C1 segment of cervical spinal cord (tissue), 14 donors: ENCODE data around the gene TMEM184A.

ENCODE experiments used
- DNase-seq, 14 donors: peaks; one replicate each; lab custom pipeline; 2025; lab: John Stamatoyannopoulos, UW

TMEM184A gene

DNA sequence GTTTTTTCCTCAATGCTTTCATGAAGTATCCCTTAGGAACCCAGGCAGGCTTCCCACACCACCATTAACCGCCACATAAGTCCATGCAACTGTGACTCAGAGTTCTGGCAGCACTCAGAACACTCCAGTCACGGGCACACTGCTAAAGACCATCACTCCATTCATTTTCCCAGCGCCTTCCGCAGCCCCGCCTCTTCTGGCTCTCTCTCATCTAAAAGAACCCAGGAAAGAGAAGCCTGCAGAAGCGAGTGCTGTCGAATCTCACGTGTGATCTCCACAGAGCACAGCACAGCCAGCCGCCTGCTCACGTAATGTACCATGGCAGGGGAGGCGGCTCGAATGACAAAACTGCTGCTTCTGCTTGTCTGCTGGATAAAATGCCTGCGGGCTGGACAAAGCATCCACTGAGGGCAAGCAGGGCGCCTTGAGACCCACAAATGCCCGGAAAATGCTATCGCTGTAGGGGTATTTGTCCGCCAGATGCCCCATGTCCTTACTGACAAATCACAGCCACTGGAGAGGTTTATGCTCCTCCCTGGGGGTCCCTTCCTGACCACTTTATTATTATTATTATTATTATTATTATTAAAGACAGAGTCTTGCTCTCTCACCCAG, 12.0 kb upstream of the TMEM184A start:
- DNase-seq: peak in 1 of 14 donors; percentile 4

- DNase-seq: no peak
Observed at GRCh38 chr7:1567049-1567771, 11.2 kb upstream of the TMEM184A start.

DNA sequence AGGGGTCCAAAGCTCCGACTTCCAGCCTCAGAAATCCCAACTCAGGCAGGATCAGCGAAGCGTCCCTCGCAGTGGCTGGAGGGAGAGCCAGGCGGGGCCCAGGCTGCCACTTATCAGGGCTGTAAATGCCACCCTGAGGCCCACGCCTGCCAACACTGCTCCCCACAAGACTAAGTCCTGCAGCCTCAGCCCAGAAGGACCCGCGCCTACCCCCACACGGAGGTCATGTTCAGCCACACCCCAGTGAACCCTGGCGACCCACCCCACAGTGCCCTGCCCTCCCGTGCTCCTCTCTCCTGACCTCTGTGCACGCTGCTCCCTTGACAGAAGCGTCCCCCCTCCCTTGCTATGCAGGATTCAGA, 10.7 kb upstream of the TMEM184A start:
- DNase-seq: no peak

- no peak for DNase-seq
Observed at GRCh38 chr7:1564603-1565022, 8.6 kb upstream of the TMEM184A start.

DNA sequence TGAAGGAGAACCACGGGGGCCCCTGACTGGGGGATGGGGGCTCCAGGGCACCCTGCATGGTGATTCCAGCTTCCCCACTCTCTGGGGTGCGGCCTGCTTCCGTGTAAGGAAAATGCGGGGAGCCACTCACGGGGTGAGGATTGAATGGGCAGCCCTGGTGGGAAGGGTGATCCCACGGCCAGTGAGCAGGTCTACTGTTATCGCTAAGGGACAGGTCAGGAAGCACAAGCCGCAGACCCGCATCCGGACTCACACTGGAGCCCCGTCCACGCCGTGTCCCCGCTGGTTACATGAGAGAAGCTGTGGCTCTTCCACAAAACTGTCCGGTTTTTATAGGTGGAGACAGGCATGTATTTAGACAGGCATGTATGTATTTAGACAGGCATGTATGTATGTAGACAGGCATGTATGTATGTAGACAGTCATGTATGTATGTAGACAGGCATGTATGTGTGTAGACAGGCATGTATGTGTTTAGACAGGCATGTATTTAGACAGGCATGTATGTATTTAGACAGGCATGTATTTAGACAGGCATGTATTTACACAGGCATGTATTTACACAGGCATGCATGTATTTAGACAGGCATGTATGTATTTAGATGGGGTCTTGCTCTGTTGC, 8.1 kb upstream of the TMEM184A start:
- no peak for DNase-seq

GRCh38 chr7:1562597-1563051, 6.6 kb upstream of the TMEM184A start:
- no peak for DNase-seq

GRCh38 chr7:1562116-1562515, 6.1 kb upstream of the TMEM184A start:
- no peak for DNase-seq

- no peak for DNase-seq
Observed at GRCh38 chr7:1561036-1561940, 5.3 kb upstream of the TMEM184A start.

DNA sequence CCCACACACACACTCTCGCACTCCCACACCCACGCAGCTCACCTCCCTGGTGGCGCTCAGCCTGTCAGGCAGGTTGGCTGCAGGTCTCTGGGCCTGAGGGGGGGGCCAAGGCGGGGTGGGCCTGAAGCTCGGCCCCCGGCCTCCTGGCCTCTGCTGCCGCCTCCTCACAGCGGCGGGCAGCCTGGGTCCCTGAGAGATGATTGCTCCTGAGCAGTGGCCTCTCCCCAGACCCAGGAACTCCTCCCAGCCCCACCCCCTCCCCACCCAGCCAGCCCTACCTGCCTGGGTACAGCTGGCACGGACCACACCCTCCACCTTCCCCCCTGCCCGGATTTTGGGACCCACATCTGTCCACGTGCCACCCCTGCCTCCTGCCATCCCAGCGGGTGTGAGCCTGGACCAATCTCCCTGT, 4.6 kb upstream of the TMEM184A start:
- DNase-seq: no peak

- DNase-seq: no peak
Observed at GRCh38 chr7:1559626-1560590, 3.9 kb upstream of the TMEM184A start.

DNA sequence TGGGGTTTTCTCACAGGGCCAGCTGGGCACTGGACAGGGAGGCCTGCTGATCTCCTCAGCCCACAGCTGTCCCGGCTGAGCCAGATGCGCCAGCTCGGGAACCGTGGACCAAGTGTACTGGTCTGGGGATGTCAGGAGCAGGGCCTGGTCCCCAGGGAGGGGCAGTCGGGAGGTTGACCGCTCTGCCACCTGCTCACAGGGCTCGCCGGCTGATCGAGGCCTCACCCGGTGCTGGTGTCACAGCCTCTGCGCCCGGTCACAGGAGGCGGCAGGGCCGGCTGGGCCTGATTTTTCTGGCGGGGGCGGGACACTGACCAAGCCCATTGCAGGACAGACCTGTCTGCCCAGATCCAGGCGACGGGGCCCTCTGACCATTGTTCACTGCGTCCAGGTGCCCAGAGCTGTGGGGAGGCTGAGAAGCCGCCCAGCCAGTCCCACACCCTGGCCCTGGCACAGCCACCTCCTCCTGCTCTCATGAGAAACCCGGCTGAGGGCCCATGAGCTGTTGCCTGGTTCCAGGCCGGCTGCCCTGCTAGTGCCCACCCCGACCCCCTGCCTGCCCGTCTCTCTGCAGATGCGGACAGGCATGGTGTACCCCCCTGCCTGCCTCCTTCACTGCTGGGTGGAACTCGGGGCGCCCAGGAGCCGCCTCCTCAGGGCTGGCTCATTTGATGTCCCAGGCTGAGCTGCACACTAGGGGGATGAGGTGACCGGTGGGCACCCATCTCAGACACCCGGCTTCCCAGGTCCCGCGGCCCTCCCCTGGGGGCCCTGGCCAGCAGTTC, 3.0 kb upstream of the TMEM184A start:
- DNase-seq: no peak

DNA sequence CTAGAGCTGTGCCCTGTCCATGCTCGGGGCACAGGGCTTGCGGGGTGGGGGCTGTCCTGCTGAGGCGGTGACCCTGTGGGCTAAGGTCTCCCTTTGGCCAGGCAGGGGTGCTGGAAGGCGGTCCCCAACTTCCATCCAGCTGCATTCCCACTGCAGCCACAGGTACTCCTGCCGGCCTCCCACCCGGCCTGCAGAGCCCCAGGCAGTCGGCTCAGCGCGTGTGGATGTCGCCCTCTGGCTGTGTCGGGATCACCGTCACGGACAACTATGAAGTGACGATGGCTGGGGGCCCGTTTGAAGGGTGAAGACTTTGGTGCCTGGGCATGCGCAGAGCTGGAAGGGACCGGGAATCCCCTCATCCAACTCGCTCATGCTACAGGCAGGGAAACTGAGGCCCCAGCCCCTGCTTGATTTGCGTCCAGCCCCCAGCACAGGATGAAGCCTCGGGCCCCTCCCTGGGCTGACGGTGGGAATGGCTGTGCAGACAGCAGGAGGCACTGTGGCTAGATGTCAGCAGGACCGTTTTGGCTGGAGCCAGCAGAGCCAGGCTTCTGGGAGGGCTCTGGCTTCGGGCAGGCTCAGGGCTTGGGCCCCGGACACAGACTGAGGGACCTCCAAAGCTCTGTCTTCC, 2.3 kb upstream of the TMEM184A start:
- no peak for DNase-seq

- DNase-seq: no peak
Observed at GRCh38 chr7:1557771-1558170, 1.8 kb upstream of the TMEM184A start.

DNA sequence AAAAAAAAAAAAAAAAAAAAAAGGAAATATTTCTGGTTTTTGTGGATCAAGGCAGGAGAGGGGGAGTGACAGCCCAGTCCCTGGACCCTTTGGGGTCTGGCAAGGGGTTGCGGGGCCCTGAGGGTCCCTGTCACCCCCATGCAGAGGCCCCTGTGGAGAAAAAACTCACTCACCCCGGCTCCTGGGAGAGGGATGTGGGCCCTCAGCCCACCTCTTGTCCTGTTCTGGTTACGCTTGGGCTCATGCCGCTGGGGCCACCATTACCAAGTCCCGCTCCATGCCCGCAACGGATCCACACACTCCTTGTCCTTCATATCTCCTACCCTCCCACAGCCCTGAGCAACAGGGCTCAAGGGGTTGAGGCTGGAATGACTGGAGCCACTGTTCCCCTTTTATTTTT, 1.0 kb upstream of the TMEM184A start:
- DNase-seq: no peak

DNA sequence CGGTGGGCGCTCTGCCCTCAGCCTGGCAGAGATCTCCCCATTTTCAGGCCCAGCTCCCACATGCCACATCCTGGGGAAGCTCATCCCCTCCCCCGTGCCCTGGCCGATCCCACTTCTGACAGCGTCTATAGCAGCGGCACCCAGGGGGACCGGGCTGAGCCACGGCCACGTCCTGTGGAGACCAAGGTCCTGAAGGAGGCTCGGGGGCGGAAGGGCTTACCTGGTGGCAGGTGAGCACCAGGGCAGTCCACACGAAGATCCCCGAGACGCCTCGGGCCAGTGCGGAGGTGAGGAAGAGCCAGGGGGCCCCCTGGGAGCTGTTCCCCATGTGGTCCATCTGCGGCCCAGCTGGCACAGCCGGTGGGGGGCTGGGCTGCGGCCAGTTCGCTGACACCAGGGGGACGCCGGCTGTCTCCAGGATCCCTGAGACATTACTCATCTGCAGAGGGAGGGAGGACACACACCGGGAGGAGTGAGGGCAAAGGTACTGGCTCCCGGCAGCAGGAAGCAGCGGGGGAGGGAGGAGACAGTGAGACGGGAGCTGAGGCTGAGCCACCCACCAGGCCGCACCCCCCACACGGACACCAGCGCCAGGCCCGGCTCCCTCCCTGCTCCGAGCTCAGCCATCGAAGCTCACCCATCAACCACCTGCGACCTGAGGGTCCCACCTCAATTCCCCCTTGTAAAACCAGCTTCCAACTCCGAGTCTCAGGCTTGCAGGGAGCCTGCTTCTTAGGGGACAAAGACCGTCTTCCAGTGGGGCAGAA, 776 bp downstream of the TMEM184A start:
- no peak for DNase-seq

DNA sequence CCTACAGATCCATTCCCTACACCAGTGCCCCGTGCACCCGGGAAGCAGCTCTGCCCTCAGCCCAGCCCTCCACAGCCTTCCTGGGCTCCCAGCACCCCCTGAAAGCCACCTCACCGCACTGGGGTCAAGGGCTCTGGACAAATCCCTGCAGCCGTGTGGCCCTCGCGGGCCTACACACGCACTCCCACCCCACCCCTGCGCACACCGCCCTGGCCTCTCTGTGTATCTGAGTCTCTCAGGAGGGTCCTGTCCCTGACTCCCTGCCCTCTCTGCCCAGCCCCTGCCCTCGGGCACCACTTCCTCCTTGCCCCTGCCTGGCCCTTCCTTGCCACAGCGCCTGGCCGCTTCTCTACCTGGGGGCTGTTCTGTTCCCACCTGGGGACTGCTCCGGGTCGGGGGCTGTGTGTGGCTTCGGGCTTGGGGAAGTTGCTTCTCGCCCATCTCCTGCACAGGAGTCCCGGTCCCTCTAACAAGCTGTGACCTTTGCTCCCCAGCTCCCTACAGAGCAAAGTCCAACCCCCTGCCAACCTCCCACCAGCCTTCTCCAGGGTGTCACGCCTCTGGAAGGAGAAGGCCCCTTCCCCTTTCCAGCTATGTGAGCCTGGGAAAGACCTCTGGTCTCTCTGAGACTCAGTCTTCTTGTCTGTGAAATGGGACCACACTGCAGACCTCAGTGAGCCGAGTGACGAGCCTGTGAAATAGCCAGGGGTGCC, 1.5 kb downstream of the TMEM184A start:
- DNase-seq: no peak

GRCh38 chr7:1553512-1554210, 2.3 kb downstream of the TMEM184A start:
- DNase-seq: no peak
